ENCODE data around the gene SORCS2. TPM values are rescaled to one million over a fixed set of nuclear protein-coding genes. Genes with fewer than 3 reads are reported as not detected.
A peak's percentile ranks its signal among the peaks of the same experiment; 100 is the strongest.

SORCS2 gene
- total and polyA plus RNA-seq, 2 of the 8 experiments (the other 6 are each of a cell fraction or from before 2014, with no cell fraction given), result 0.36 to 1.8 TPM

GRCh38 chr4:7650606-7651385 lies 458.5 kb downstream of the SORCS2 start:
- H2BK15ac ChIP-seq (ENCODE audit: low read length), result 0 out of 2 replicates have a peak overlapping the region, but pooled peaks have one; percentile 81
- 0 out of 2 replicates have a peak overlapping the region, but pooled peaks have one; percentile 21 for H2BK5ac ChIP-seq (ENCODE audit: low read depth, low read length)
- no peaks in the 10 kb centered on the region for H3K36me3 ChIP-seq (ENCODE audit: control insufficient read depth in 2 of 4, insufficient read depth in 4 of 4, low read length in 3 of 4)
- no peak overlapping the region for H3K14ac ChIP-seq (ENCODE audit: insufficient read length)
- H2AK5ac ChIP-seq (ENCODE audit: low read depth, low read length), result 0 out of 2 replicates have a peak overlapping the region, but pooled peaks have one; percentile 75
- POLR2A ChIA-PET (ENCODE audit: partially characterized antibody), result no interaction called here
- peaks cover 0 to 14% (median 12%) of the 10 kb centered on the region in 4 experiments; a peak in 6 of 7 replicates for H3K4me1 ChIP-seq (replicated peaks in 1 of 4; ENCODE audit: control insufficient read depth in 3 of 4, insufficient read depth in 4 of 4, low read length in 3 of 4)
- no peak overlapping the region for H3K18ac ChIP-seq (ENCODE audit: extremely low read depth, low read length)
- no peak overlapping the region for H3K4me3 ChIP-seq (ENCODE audit: extremely low read depth in 1 of 4, insufficient read depth in 2 of 4, low read depth in 3 of 4, low read length in 4 of 4)
- peak overlapping the region; percentile 26; the same call in 1 of the 2 replicates for H4K8ac ChIP-seq (ENCODE audit: extremely low read depth, insufficient read depth, low read length)
- 0 out of 2 replicates have a peak overlapping the region, but pooled peaks have one; percentile 8 for H3K27ac ChIP-seq (ENCODE audit: low read depth, low read length)
- no peak overlapping the region for H4K91ac ChIP-seq (replicated peaks; ENCODE audit: insufficient read length, low read length)
- no peak overlapping the region for H3K4ac ChIP-seq (replicated peaks; ENCODE audit: insufficient read length, low read depth, low read length)
- peak overlapping the region; percentile 75; the same call in 1 of the 2 replicates for H2BK12ac ChIP-seq (ENCODE audit: low read depth, low read length)
- peak in 1 of 2 experiments; percentile 83 for DNase-seq (ENCODE audit: low read depth in 1 of 2, low spot score in 2 of 2)
- no peak for TF ChIP-seq TEAD4 (IDR thresholded peaks at IDR 0.05; ENCODE audit: low read depth, low read length)
- TF ChIP-seq TCF12 (IDR thresholded peaks at IDR 0.05; ENCODE audit: low read depth, low read length), result peak; percentile 73; the same call in 1 of the 2 replicates
- no peak for TF ChIP-seq CHD1 (IDR thresholded peaks at IDR 0.05; ENCODE audit: low read depth, low read length)
- no peak for TF ChIP-seq CHD2 (IDR thresholded peaks at IDR 0.05; ENCODE audit: low read length)
- TF ChIP-seq CTCF (IDR thresholded peaks at IDR 0.05; ENCODE audit: control extremely low read depth in 1 of 3, insufficient read depth in 1 of 3, low read depth in 1 of 3, low read length in 3 of 3), result peak in 2 of 3 experiments; percentile 77 to 78; a peak in 3 of 4 replicates
- TF ChIP-seq RAD21 (IDR thresholded peaks at IDR 0.05 in 1 of 2, conservative IDR thresholded peaks at IDR 0.05 in 1 of 2; ENCODE audit: low read depth in 2 of 2, low read length in 2 of 2), result peak; percentile 72 to 77
- H3K23me2 ChIP-seq (ENCODE audit: low read depth, low read length), result no peaks in the 10 kb centered on the region
- H3K9me3 ChIP-seq (ENCODE audit: insufficient read depth in 2 of 2, low read depth in 1 of 2, low read length in 1 of 2), result no peaks in the 10 kb centered on the region
- H3K79me2 ChIP-seq (ENCODE audit: control insufficient read depth in 1 of 2, insufficient read depth in 2 of 2, low read length in 2 of 2), result no peaks in the 10 kb centered on the region
- WGBS, 2 experiments (ENCODE audit: extremely low coverage in 1 of 2, insufficient coverage in 1 of 2, insufficient read length in 1 of 2, insufficient replicate concordance in 2 of 2, low coverage in 1 of 2, low lambda C conversion rate in 2 of 2, missing lambda C conversion rate in 1 of 2), result 47% methylated on average over 16 of the region's 22 CpGs; no CpG with 5 or more reads in 1 of the 2 experiments
- H3K23ac ChIP-seq (ENCODE audit: insufficient read length), result no peak overlapping the region
- H2BK120ac ChIP-seq (replicated peaks; ENCODE audit: low read depth, low read length), result no peak overlapping the region
- H3K9ac ChIP-seq (replicated peaks in 1 of 4; ENCODE audit: extremely low read depth in 1 of 4, low read depth in 3 of 4, low read length in 3 of 4), result no peak overlapping the region; a peak in 1 of 7 replicates
- CTCF ChIA-PET (ENCODE audit: partially characterized antibody), result interaction anchor here (0.6 to 3.8 kb wide), 28 partner anchors 9 to 462 kb away, joined by 3 to 16 read pairs (median 4); no protein-coding TSS in a partner anchor
- no peak overlapping the region; the same call in 1 of the 2 replicates for H2BK20ac ChIP-seq (ENCODE audit: low read length)
- peak overlapping the region; percentile 11 for H4K5ac ChIP-seq (ENCODE audit: insufficient read length, low read depth, low read length)
- no peak overlapping the region for H2AFZ ChIP-seq (ENCODE audit: low read length)
- H4K20me1 ChIP-seq (replicated peaks in 1 of 2; ENCODE audit: control insufficient read depth in 1 of 2, insufficient read depth in 2 of 2, low read length in 2 of 2), result no peaks in the 10 kb centered on the region
- no peaks in the 10 kb centered on the region for H3K27me3 ChIP-seq (replicated peaks in 1 of 4; ENCODE audit: control insufficient read depth in 3 of 4, extremely low read depth in 1 of 4, insufficient read depth in 3 of 4, low read length in 3 of 4)
- no peak overlapping the region for H3K56ac ChIP-seq (replicated peaks; ENCODE audit: insufficient read length, low read depth, low read length)
- H3K4me2 ChIP-seq (ENCODE audit: insufficient read depth in 1 of 2, low read depth in 2 of 2, low read length in 2 of 2), result peak overlapping the region; percentile 6 to 25; a peak in 2 of 4 replicates
- H3K79me1 ChIP-seq (ENCODE audit: low read depth, low read length), result no peaks in the 10 kb centered on the region
- FAIRE-seq, result no peak
